K562 (cell line): Measurements from ENCODE around the gene CYS1. TPM values are rescaled to one million over a fixed set of nuclear protein-coding genes. Genes with fewer than 3 reads are reported as not detected.
A peak's percentile ranks its signal among the peaks of the same experiment; 100 is the strongest.

Experiments used
- HDAC3 ChIP-seq: fragments of 450-650 bp; IDR thresholded peaks from 2 replicates; pipeline ENCODE4 v1.6.1; 2018; ENCODE audit warnings: borderline replicate concordance, mild to moderate bottlenecking, moderate library complexity; ENCODE audit not compliant: partially characterized antibody
- NR2C1 ChIP-seq, 2 experiments: fragments of 450-650 bp; IDR thresholded peaks; 2 replicates each; pipeline ENCODE4 v1.6.1; 2017; ENCODE audit warnings: mild to moderate bottlenecking in 2 of 2, antibody characterized with exemption in 1 of 2, inconsistent platforms in 1 of 2, missing compliant biosample characterization in 1 of 2, missing genetic modification characterization in 1 of 2
- SUPT5H ChIP-seq: fragments of 450-650 bp; IDR thresholded peaks from 2 replicates; pipeline ENCODE4 v1.6.1; 2016
- ZBTB11 ChIP-seq, 3 experiments: fragments of 200-800 bp in 1 of 3; fragments of 250-450 bp in 1 of 3; fragments of 450-650 bp in 1 of 3; sonication (Bioruptor Pico) in 1 of 3; sonication (Bioruptor generic) in 1 of 3; formaldehyde crosslinking in 1 of 3; IDR thresholded peaks; 2 replicates each; pipeline versions ENCODE4 v1.6.1 to v1.8.0; 2016 to 2022; ENCODE audit warnings: mild to moderate bottlenecking in 2 of 3, missing genetic modification characterization in 2 of 3, missing compliant biosample characterization in 1 of 3, moderate library complexity in 1 of 3
- ZNF512 ChIP-seq: IDR thresholded peaks from 2 replicates; pipeline ENCODE4 v1.6.1; 2016; ENCODE audit warnings: missing genetic modification characterization, missing compliant biosample characterization
- ZNF668 ChIP-seq: fragments of 250-450 bp; sonication (Bioruptor Pico); IDR thresholded peaks from 2 replicates; pipeline ENCODE4 v1.8.0; 2022; ENCODE audit warnings: mild to moderate bottlenecking, inconsistent platforms
- polyA plus RNA-seq, 8 experiments: library from polyadenylated mRNA; depleted of rRNA in 4 of 8; stranded (reverse) in 5 of 8; unstranded in 3 of 8; fragments of >200 nt; fragmentation: Nextera tagmentation in 2 of 8; fragmentation: Illumina TruSeq in 1 of 8; extraction: Ambion mirVana in 2 of 8; extraction: Trizol in 1 of 8; gene quantifications; 2 replicates each; pipeline versions ENCODE4 v1.2.1 to v1.2.3, GENCODE V29; 2011 to 2014; ENCODE audit warnings: inconsistent platforms in 1 of 8, missing spikeins in 1 of 8
- total RNA-seq, 7 experiments: library from RNA; depleted of rRNA in 6 of 7; stranded (reverse); fragments of >200 nt in 6 of 7; fragmentation: Illumina TruSeq in 2 of 7; extraction: Trizol in 2 of 7; gene quantifications; 2 replicates each; pipeline versions ENCODE4 v1.2.1 to v1.2.3, GENCODE V29; 2011 to 2021; ENCODE audit warnings: low replicate concordance in 1 of 7
- TF ChIP-seq, protein P1 (sequence below): fragments of 450-650 bp; IDR thresholded peaks from 2 replicates; pipeline ENCODE4 v1.6.1; 2016; ENCODE audit warnings: mild to moderate bottlenecking, moderate library complexity

Gene CYS1
- total and polyA plus RNA-seq, 9 of the 15 experiments (the other 6 are each of a cell fraction or from before 2014, with no cell fraction given): 0.11 to 0.13 TPM; not detected in 7

DNA sequence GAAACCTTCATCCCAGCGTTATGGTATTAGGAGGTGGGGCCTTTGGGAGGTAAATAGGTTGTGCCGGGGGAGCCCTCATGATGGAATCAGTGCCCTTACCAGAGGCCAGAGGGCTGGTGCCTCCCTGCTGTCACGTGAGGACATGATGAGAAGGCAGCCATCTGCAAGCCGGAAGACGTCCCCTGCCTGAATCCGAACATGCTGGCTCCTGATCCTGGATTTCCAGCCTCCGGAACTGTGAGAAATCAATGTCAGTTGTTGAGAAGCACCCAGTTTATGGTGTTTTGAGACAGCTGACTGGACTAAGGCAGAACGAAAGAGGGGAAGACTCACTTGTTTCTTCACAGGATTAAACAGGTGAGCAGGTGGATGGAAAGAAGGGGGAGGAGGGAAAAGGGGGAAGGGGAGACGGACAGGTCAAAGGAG is 49.9 kb downstream of the CYS1 start (continued):
- TF ChIP-seq ZNF668: no peak
- no peak for TF ChIP-seq HDAC3
- TF ChIP-seq SUPT5H: 0 out of 2 replicates have a peak, but pooled peaks have one; percentile 30
- TF ChIP-seq NR2C1 (IDR thresholded peaks at IDR 0.05): peak; percentile 38
- no peak for TF ChIP-seq NR2C1 (tag; IDR thresholded peaks at IDR 0.05)
- TF ChIP-seq ZNF512 (tag): peak; percentile 60
- no peak for TF ChIP-seq ZBTB11 (CRISPR knock-in tag; IDR thresholded peaks at IDR 0.05)
- TF ChIP-seq, protein P1, sequence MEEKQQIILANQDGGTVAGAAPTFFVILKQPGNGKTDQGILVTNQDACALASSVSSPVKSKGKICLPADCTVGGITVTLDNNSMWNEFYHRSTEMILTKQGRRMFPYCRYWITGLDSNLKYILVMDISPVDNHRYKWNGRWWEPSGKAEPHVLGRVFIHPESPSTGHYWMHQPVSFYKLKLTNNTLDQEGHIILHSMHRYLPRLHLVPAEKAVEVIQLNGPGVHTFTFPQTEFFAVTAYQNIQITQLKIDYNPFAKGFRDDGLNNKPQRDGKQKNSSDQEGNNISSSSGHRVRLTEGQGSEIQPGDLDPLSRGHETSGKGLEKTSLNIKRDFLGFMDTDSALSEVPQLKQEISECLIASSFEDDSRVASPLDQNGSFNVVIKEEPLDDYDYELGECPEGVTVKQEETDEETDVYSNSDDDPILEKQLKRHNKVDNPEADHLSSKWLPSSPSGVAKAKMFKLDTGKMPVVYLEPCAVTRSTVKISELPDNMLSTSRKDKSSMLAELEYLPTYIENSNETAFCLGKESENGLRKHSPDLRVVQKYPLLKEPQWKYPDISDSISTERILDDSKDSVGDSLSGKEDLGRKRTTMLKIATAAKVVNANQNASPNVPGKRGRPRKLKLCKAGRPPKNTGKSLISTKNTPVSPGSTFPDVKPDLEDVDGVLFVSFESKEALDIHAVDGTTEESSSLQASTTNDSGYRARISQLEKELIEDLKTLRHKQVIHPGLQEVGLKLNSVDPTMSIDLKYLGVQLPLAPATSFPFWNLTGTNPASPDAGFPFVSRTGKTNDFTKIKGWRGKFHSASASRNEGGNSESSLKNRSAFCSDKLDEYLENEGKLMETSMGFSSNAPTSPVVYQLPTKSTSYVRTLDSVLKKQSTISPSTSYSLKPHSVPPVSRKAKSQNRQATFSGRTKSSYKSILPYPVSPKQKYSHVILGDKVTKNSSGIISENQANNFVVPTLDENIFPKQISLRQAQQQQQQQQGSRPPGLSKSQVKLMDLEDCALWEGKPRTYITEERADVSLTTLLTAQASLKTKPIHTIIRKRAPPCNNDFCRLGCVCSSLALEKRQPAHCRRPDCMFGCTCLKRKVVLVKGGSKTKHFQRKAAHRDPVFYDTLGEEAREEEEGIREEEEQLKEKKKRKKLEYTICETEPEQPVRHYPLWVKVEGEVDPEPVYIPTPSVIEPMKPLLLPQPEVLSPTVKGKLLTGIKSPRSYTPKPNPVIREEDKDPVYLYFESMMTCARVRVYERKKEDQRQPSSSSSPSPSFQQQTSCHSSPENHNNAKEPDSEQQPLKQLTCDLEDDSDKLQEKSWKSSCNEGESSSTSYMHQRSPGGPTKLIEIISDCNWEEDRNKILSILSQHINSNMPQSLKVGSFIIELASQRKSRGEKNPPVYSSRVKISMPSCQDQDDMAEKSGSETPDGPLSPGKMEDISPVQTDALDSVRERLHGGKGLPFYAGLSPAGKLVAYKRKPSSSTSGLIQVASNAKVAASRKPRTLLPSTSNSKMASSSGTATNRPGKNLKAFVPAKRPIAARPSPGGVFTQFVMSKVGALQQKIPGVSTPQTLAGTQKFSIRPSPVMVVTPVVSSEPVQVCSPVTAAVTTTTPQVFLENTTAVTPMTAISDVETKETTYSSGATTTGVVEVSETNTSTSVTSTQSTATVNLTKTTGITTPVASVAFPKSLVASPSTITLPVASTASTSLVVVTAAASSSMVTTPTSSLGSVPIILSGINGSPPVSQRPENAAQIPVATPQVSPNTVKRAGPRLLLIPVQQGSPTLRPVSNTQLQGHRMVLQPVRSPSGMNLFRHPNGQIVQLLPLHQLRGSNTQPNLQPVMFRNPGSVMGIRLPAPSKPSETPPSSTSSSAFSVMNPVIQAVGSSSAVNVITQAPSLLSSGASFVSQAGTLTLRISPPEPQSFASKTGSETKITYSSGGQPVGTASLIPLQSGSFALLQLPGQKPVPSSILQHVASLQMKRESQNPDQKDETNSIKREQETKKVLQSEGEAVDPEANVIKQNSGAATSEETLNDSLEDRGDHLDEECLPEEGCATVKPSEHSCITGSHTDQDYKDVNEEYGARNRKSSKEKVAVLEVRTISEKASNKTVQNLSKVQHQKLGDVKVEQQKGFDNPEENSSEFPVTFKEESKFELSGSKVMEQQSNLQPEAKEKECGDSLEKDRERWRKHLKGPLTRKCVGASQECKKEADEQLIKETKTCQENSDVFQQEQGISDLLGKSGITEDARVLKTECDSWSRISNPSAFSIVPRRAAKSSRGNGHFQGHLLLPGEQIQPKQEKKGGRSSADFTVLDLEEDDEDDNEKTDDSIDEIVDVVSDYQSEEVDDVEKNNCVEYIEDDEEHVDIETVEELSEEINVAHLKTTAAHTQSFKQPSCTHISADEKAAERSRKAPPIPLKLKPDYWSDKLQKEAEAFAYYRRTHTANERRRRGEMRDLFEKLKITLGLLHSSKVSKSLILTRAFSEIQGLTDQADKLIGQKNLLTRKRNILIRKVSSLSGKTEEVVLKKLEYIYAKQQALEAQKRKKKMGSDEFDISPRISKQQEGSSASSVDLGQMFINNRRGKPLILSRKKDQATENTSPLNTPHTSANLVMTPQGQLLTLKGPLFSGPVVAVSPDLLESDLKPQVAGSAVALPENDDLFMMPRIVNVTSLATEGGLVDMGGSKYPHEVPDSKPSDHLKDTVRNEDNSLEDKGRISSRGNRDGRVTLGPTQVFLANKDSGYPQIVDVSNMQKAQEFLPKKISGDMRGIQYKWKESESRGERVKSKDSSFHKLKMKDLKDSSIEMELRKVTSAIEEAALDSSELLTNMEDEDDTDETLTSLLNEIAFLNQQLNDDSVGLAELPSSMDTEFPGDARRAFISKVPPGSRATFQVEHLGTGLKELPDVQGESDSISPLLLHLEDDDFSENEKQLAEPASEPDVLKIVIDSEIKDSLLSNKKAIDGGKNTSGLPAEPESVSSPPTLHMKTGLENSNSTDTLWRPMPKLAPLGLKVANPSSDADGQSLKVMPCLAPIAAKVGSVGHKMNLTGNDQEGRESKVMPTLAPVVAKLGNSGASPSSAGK: peak; percentile 59
